Mammary epithelial cell (primary cell): Measurements from ENCODE around the gene PGAP3.

ENCODE experiments used
- EZH2 ChIP-seq: IDR thresholded peaks from 2 replicates; pipeline ENCODE4 v1.6.1; 2012; ENCODE audit warnings: low read length, inconsistent platforms, borderline replicate concordance
- TF ChIP-seq, protein P1 (sequence below), 2 donors: IDR thresholded peaks in 1 of 2; conservative IDR thresholded peaks in 1 of 2; 2 replicates each; pipeline ENCODE4 v1.5.1; 2011 to 2012; ENCODE audit warnings: inconsistent platforms in 2 of 2, low read length in 2 of 2, mild to moderate bottlenecking in 2 of 2, control low read depth in 1 of 2, low read depth in 1 of 2; ENCODE audit not compliant: insufficient read depth in 1 of 2; ENCODE audit errors: extremely low read depth in 1 of 2

GRCh38 chr17:39703913-39704312 is 16.1 kb upstream of the PGAP3 start:
- TF ChIP-seq, protein P1, sequence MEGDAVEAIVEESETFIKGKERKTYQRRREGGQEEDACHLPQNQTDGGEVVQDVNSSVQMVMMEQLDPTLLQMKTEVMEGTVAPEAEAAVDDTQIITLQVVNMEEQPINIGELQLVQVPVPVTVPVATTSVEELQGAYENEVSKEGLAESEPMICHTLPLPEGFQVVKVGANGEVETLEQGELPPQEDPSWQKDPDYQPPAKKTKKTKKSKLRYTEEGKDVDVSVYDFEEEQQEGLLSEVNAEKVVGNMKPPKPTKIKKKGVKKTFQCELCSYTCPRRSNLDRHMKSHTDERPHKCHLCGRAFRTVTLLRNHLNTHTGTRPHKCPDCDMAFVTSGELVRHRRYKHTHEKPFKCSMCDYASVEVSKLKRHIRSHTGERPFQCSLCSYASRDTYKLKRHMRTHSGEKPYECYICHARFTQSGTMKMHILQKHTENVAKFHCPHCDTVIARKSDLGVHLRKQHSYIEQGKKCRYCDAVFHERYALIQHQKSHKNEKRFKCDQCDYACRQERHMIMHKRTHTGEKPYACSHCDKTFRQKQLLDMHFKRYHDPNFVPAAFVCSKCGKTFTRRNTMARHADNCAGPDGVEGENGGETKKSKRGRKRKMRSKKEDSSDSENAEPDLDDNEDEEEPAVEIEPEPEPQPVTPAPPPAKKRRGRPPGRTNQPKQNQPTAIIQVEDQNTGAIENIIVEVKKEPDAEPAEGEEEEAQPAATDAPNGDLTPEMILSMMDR (conservative IDR thresholded peaks at IDR 0.05 in 1 of 2, IDR thresholded peaks at IDR 0.05 in 1 of 2; ENCODE audit: extremely low read depth in 1 of 2, insufficient read depth in 1 of 2, low read depth in 1 of 2, low read length in 2 of 2): no peak
- no peak for TF ChIP-seq EZH2
